H1 (cell line): Measurements from ENCODE around the gene TRHDE. TPM values are rescaled to one million over a fixed set of nuclear protein-coding genes. Genes with fewer than 3 reads are reported as not detected.

Experiments used
- CTCF ChIA-PET: fragments of 300-600 bp; sonication (Branson Sonifier 250); formaldehyde crosslinking; loops from one replicate; lab custom pipeline; 2021; ENCODE audit not compliant: partially characterized antibody; lab: Charles Lee
- POLR2A ChIA-PET: fragments of 300-600 bp; sonication (Branson Sonifier 250); formaldehyde crosslinking; loops from one replicate; lab custom pipeline; 2021; ENCODE audit warnings: inconsistent platforms; ENCODE audit not compliant: partially characterized antibody; lab: Charles Lee
- DNase-seq, 2 experiments: peaks; one replicate each; pipeline versions ENCODE4 v3.0.0 to v3.0.0-alpha.2; 2010 to 2022; ENCODE audit warnings: low spot score in 2 of 2, low read depth in 1 of 2, mixed read lengths in 1 of 2
- FAIRE-seq: peaks from 2 replicates; lab custom pipeline; 2011; peaks lifted over from hg19 to GRCh38; lab: Jason Lieb, UNC
- H2AFZ ChIP-seq: 2 replicates; pipeline ENCODE4 v1.8.1; 2012; ENCODE audit warnings: low read length, inconsistent platforms
- H2AK5ac ChIP-seq: 2 replicates; pipeline ENCODE4 v1.6.1; 2013; ENCODE audit warnings: low read depth, low read length
- H2BK120ac ChIP-seq: replicated peaks from 2 replicates; pipeline ENCODE3; 2013; ENCODE audit warnings: low read depth, low read length, inconsistent platforms
- H2BK12ac ChIP-seq: 2 replicates; pipeline ENCODE4 v1.6.1; 2013; ENCODE audit warnings: low read depth, low read length
- H2BK15ac ChIP-seq: 2 replicates; pipeline ENCODE4 v1.6.1; 2013; ENCODE audit warnings: low read length
- H2BK20ac ChIP-seq: 2 replicates; pipeline ENCODE4 v1.6.1; 2013; ENCODE audit warnings: low read length
- H2BK5ac ChIP-seq: 2 replicates; pipeline ENCODE4 v1.6.1; 2013; ENCODE audit warnings: low read depth, low read length
- H3K14ac ChIP-seq: 2 replicates; pipeline ENCODE4 v1.6.1; 2013; ENCODE audit warnings: inconsistent platforms; ENCODE audit not compliant: insufficient read length
- H3K18ac ChIP-seq: 2 replicates; pipeline ENCODE4 v1.6.1; 2013; ENCODE audit warnings: low read length; ENCODE audit errors: extremely low read depth
- H3K23ac ChIP-seq: 2 replicates; pipeline ENCODE4 v1.6.1; 2013; ENCODE audit warnings: inconsistent platforms; ENCODE audit not compliant: insufficient read length
- H3K23me2 ChIP-seq: 2 replicates; pipeline ENCODE4 v1.6.1; 2013; ENCODE audit warnings: low read depth, low read length
- H3K27ac ChIP-seq: 2 replicates; pipeline ENCODE4 v1.6.1; 2011; ENCODE audit warnings: low read depth, low read length, inconsistent platforms
- H3K27me3 ChIP-seq, 4 experiments: replicated peaks in 1 of 4; 1 replicate in 1 of 4; 2 replicates in 3 of 4; pipeline versions ENCODE4 v1.6.1 to v1.8.1; 2011 to 2013; ENCODE audit warnings: low read length in 3 of 4, mild to moderate bottlenecking in 3 of 4, inconsistent platforms in 2 of 4, mixed read lengths in 2 of 4, moderate library complexity in 1 of 4; ENCODE audit not compliant: control insufficient read depth in 3 of 4, insufficient read depth in 3 of 4; ENCODE audit errors: extremely low read depth in 1 of 4
- H3K36me3 ChIP-seq, 4 experiments: 2 replicates each; pipeline versions ENCODE4 v1.6.1 to v1.8.1; 2011 to 2013; ENCODE audit warnings: mild to moderate bottlenecking in 4 of 4, low read length in 3 of 4, moderate library complexity in 2 of 4, control low read depth in 1 of 4, inconsistent platforms in 1 of 4; ENCODE audit not compliant: insufficient read depth in 4 of 4, control insufficient read depth in 2 of 4
- H3K4ac ChIP-seq: replicated peaks from 2 replicates; pipeline ENCODE3; 2013; ENCODE audit warnings: low read length, low read depth, mixed read lengths, inconsistent platforms; ENCODE audit not compliant: insufficient read length
- H3K4me1 ChIP-seq, 4 experiments: replicated peaks in 1 of 4; 1 replicate in 1 of 4; 2 replicates in 3 of 4; pipeline versions ENCODE4 v1.6.1 to v1.8.1; 2011 to 2013; ENCODE audit warnings: low read length in 3 of 4, inconsistent platforms in 2 of 4, mixed read lengths in 1 of 4; ENCODE audit not compliant: insufficient read depth in 4 of 4, control insufficient read depth in 3 of 4
- H3K4me2 ChIP-seq, 2 experiments: 2 replicates each; pipeline versions ENCODE4 v1.6.1 to v1.8.1; 2011 to 2013; ENCODE audit warnings: low read depth in 2 of 2, low read length in 2 of 2, control low read depth in 1 of 2, inconsistent platforms in 1 of 2, mild to moderate bottlenecking in 1 of 2; ENCODE audit not compliant: insufficient read depth in 1 of 2
- H3K4me3 ChIP-seq, 4 experiments: fragments of 200-600, 300-600 bp in 1 of 4; sonication (generic), shearing (Covaris generic), sonication (Bioruptor Twin) in 1 of 4; 2 replicates each; pipeline versions ENCODE4 v1.5.1 to v1.8.1; 2011 to 2016; ENCODE audit warnings: low read length in 4 of 4, low read depth in 3 of 4, control low read depth in 2 of 4, inconsistent platforms in 2 of 4, mild to moderate bottlenecking in 2 of 4, mixed read lengths in 1 of 4, moderate library complexity in 1 of 4; ENCODE audit not compliant: insufficient read depth in 2 of 4; ENCODE audit errors: extremely low read depth in 1 of 4
- H3K56ac ChIP-seq: replicated peaks from 2 replicates; pipeline ENCODE3; 2013; ENCODE audit warnings: low read depth, mild to moderate bottlenecking, mixed read lengths, low read length, inconsistent platforms; ENCODE audit not compliant: insufficient read length
- H3K79me1 ChIP-seq: 2 replicates; pipeline ENCODE4 v1.6.1; 2013; ENCODE audit warnings: low read depth, low read length, control low read depth
- H3K79me2 ChIP-seq, 2 experiments: 2 replicates each; pipeline versions ENCODE4 v1.6.1 to v1.8.1; 2012 to 2013; ENCODE audit warnings: low read length in 2 of 2, mild to moderate bottlenecking in 2 of 2, inconsistent platforms in 1 of 2; ENCODE audit not compliant: insufficient read depth in 2 of 2, control insufficient read depth in 1 of 2
- H3K9ac ChIP-seq, 4 experiments: replicated peaks in 1 of 4; 1 replicate in 1 of 4; 2 replicates in 3 of 4; pipeline versions ENCODE4 v1.6.1 to v1.8.1; 2011 to 2013; ENCODE audit warnings: low read depth in 3 of 4, low read length in 3 of 4, control low read depth in 2 of 4, mild to moderate bottlenecking in 2 of 4, moderate library complexity in 2 of 4, inconsistent platforms in 1 of 4; ENCODE audit errors: extremely low read depth in 1 of 4
- H3K9me3 ChIP-seq, 2 experiments: 2 replicates each; pipeline versions ENCODE4 v1.6.1 to v1.8.1; 2012 to 2013; ENCODE audit warnings: mild to moderate bottlenecking in 2 of 2, moderate library complexity in 2 of 2, control low read depth in 1 of 2, inconsistent platforms in 1 of 2, low read depth in 1 of 2, low read length in 1 of 2, mixed read lengths in 1 of 2; ENCODE audit not compliant: insufficient read depth in 2 of 2
- H4K20me1 ChIP-seq, 2 experiments: replicated peaks in 1 of 2; 2 replicates each; pipeline versions ENCODE3 to v1.8.1; 2011 to 2013; ENCODE audit warnings: inconsistent platforms in 2 of 2, low read length in 2 of 2, mild to moderate bottlenecking in 1 of 2; ENCODE audit not compliant: insufficient read depth in 2 of 2, control insufficient read depth in 1 of 2
- H4K5ac ChIP-seq: 2 replicates; pipeline ENCODE4 v1.6.1; 2013; ENCODE audit warnings: low read length, low read depth, mixed read lengths, inconsistent platforms; ENCODE audit not compliant: insufficient read length
- H4K8ac ChIP-seq: 2 replicates; pipeline ENCODE4 v1.8.0; 2013; ENCODE audit warnings: mild to moderate bottlenecking, moderate library complexity, low read length, inconsistent platforms; ENCODE audit not compliant: insufficient read depth; ENCODE audit errors: extremely low read depth
- H4K91ac ChIP-seq: replicated peaks from 2 replicates; pipeline ENCODE3; 2013; ENCODE audit warnings: low read length, mixed read lengths, inconsistent platforms; ENCODE audit not compliant: insufficient read length
- BACH1 ChIP-seq: IDR thresholded peaks from 2 replicates; pipeline ENCODE4 v1.6.1; 2012; ENCODE audit warnings: low read length, improper control_type of control experiment
- BRCA1 ChIP-seq: IDR thresholded peaks from 2 replicates; pipeline ENCODE4 v1.6.1; 2012; ENCODE audit warnings: low read depth, low read length, improper control_type of control experiment
- CHD1 ChIP-seq: IDR thresholded peaks from 2 replicates; pipeline ENCODE4 v1.6.1; 2012; ENCODE audit warnings: low read depth, low read length, improper control_type of control experiment
- EZH2 ChIP-seq: fragments of 200-600 bp; sonication (generic); IDR thresholded peaks from 2 replicates; pipeline ENCODE4 v1.7.1; 2012; ENCODE audit warnings: low read depth, mild to moderate bottlenecking, moderate library complexity, low read length, inconsistent platforms; ENCODE audit not compliant: severe bottlenecking
- FOSL1 ChIP-seq: IDR thresholded peaks from 2 replicates; pipeline ENCODE4 v1.6.1; 2011; ENCODE audit warnings: mild to moderate bottlenecking, low read depth, low read length, moderate library complexity; ENCODE audit not compliant: insufficient read depth
- HDAC2 ChIP-seq, 2 experiments: fragments of 300-600 bp in 1 of 2; sonication (generic) in 1 of 2; IDR thresholded peaks; 2 replicates each; pipeline ENCODE4 v1.6.1; 2011 to 2012; ENCODE audit warnings: low read depth in 2 of 2, low read length in 2 of 2, mild to moderate bottlenecking in 2 of 2, moderate library complexity in 2 of 2, borderline replicate concordance in 1 of 2, inconsistent platforms in 1 of 2
- JUN ChIP-seq: IDR thresholded peaks from 2 replicates; pipeline ENCODE4 v1.6.1; 2011; ENCODE audit warnings: low read depth, mild to moderate bottlenecking, improper control_type of control experiment, low read length
- KDM5A ChIP-seq: fragments of 200-600 bp; IDR thresholded peaks from 2 replicates; pipeline ENCODE4 v1.7.1; 2012; ENCODE audit warnings: mild to moderate bottlenecking, low read length, inconsistent platforms, mixed read lengths
- SIX5 ChIP-seq: IDR thresholded peaks from 2 replicates; pipeline ENCODE4 v1.6.1; 2011; ENCODE audit warnings: mild to moderate bottlenecking, low read depth, low read length
- SP1 ChIP-seq: IDR thresholded peaks from 2 replicates; pipeline ENCODE4 v1.6.1; 2011; ENCODE audit warnings: low read depth, low read length
- SRF ChIP-seq: IDR thresholded peaks from 2 replicates; pipeline ENCODE4 v1.6.1; 2011; ENCODE audit warnings: mild to moderate bottlenecking, low read depth, low read length, moderate library complexity
- WGBS, 2 experiments: shearing (Covaris generic) in 1 of 2; methylation state at CpG; one replicate each; pipeline versions ENCODE4 v1.1.6 to v1.1.7; 2013 to 2015; ENCODE audit warnings: low lambda C conversion rate in 2 of 2, mixed read lengths in 2 of 2, inconsistent platforms in 1 of 2, low coverage in 1 of 2, missing lambda C conversion rate in 1 of 2; ENCODE audit not compliant: insufficient replicate concordance in 2 of 2, insufficient coverage in 1 of 2, insufficient read length in 1 of 2; ENCODE audit errors: extremely low coverage in 1 of 2, missing lambda C conversion rate in 1 of 2; 5-methylcytosine and 5-hydroxymethylcytosine counted together
- polyA plus RNA-seq, 7 experiments: library from polyadenylated mRNA; depleted of rRNA in 3 of 7; stranded (reverse) in 5 of 7; unstranded in 2 of 7; fragments of >200 nt in 5 of 7; fragments of 200-250 nt in 2 of 7; gene quantifications; 1 replicate in 5 of 7; 2 replicates in 1 of 7; 4 replicates in 1 of 7; pipeline versions ENCODE4 v1.2.1 to v1.2.3, GENCODE V29; 2011 to 2013; ENCODE audit warnings: missing spikeins in 2 of 7, mixed read lengths in 2 of 7
- total RNA-seq: library from RNA; stranded (reverse); fragmentation: NEBNext Ultra II Directional; extraction: Animal tissue kit (Norgen Biotek cat#: 25700); gene quantifications from 2 replicates; pipeline ENCODE4 v1.2.1, GENCODE V29; 2021
- TF ChIP-seq, protein P1 (sequence below): IDR thresholded peaks from 2 replicates; pipeline ENCODE4 v1.6.1; 2012; ENCODE audit warnings: inconsistent platforms
- TF ChIP-seq, protein P2 (sequence below): IDR thresholded peaks from 2 replicates; pipeline ENCODE4 v1.6.1; 2012; ENCODE audit warnings: inconsistent platforms

The TRHDE gene
- total and polyA plus RNA-seq, 2 of the 8 experiments (the other 6 are each of a cell fraction or from before 2014, with no cell fraction given) = 1.3 to 5.0 TPM

DNA sequence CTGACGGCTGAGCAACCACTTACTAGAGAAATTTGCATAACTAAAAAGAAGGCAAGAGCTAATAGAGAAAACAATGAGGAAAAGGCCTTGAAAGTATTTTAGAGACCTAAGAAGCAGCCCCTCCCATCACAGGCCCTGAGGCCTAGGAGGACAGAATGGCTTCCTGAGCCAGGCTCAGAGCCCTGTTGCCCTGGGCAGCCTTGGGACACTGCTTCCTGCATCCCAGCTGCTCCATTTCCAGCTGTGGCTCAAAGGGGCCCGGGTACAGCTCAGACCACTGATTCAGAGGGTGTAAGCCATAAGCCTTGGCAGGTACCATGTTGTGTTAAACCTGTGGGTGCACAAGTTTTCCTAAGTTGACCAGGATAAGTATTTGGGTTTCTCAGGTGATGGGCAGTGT, 181.4 kb downstream of the TRHDE start:
- Histone ChIP-seq H2BK120ac (no peak overlapping the region), H2BK20ac (no peak overlapping the region), H3K27ac (no peak overlapping the region), H3K4ac (no peak overlapping the region), H3K56ac (no peak overlapping the region), H4K91ac (no peak overlapping the region), H3K79me2 (no peaks in the 10 kb centered on the region), H2BK15ac (no peak overlapping the region), H3K23me2 (no peaks in the 10 kb centered on the region), H3K9me3 (peaks cover 13 to 19% of the 10 kb centered on the region in 2 experiments), H4K20me1 (no peaks in the 10 kb centered on the region), H4K5ac (no peak overlapping the region), H2AK5ac (no peak overlapping the region), H3K4me1 (0 out of 7 replicates have a peak, but pooled peaks cover 0 to 2% (median 0%) of the 10 kb centered on the region in 4 experiments), H2AFZ (no peak overlapping the region), H3K36me3 (no peaks in the 10 kb centered on the region; a peak in 2 of 8 replicates), H4K8ac (no peak overlapping the region), H3K18ac (no peak overlapping the region), H3K9ac (no peak overlapping the region), H2BK5ac (no peak overlapping the region), H2BK12ac (no peak overlapping the region), H3K14ac (no peak overlapping the region), H3K27me3 (no peaks in the 10 kb centered on the region), H3K23ac (no peak overlapping the region), H3K79me1 (no peaks in the 10 kb centered on the region), H3K4me3 (no peak overlapping the region), H3K4me2 (no peak overlapping the region)
- 100% methylated on average over 2 of the region's 2 CpGs; no CpG with 5 or more reads in 1 of the 2 experiments for WGBS, 2 experiments
- POLR2A ChIA-PET = no interaction called here
- DNase-seq = no peak
- CTCF ChIA-PET = no interaction called here
- TF ChIP-seq, protein P1, sequence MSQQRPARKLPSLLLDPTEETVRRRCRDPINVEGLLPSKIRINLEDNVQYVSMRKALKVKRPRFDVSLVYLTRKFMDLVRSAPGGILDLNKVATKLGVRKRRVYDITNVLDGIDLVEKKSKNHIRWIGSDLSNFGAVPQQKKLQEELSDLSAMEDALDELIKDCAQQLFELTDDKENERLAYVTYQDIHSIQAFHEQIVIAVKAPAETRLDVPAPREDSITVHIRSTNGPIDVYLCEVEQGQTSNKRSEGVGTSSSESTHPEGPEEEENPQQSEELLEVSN = no peak
- TF ChIP-seq BRCA1 = no peak
- TF ChIP-seq FOSL1 = no peak
- no peak for TF ChIP-seq SRF
- no peak for TF ChIP-seq KDM5A
- TF ChIP-seq SP1 = no peak
- TF ChIP-seq, protein P2, sequence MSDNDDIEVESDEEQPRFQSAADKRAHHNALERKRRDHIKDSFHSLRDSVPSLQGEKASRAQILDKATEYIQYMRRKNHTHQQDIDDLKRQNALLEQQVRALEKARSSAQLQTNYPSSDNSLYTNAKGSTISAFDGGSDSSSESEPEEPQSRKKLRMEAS = no peak
- TF ChIP-seq HDAC2 (IDR thresholded peaks at IDR 0.05; ENCODE audit: borderline replicate concordance in 1 of 2, low read depth in 2 of 2, low read length in 2 of 2) = no peak
- no peak for TF ChIP-seq JUN
- no peak for TF ChIP-seq CHD1
- TF ChIP-seq BACH1 = no peak
- no peak for TF ChIP-seq SIX5
- no peak for TF ChIP-seq EZH2
- FAIRE-seq = no peak
